IPS-NIHi7 (cell line): ENCODE measurements around the gene HERC5.
"Not testable (repeated sequence)": the region's sequence is repeated elsewhere in the genome, so short reads cannot be mapped to it uniquely, and the experiment has no call there.

Source experiments
- DNase-seq: peaks from one replicate; pipeline ENCODE4 v3.0.0; 2012; ENCODE audit warnings: mixed read lengths; ENCODE audit errors: extremely low spot score

The HERC5 gene

DNA sequence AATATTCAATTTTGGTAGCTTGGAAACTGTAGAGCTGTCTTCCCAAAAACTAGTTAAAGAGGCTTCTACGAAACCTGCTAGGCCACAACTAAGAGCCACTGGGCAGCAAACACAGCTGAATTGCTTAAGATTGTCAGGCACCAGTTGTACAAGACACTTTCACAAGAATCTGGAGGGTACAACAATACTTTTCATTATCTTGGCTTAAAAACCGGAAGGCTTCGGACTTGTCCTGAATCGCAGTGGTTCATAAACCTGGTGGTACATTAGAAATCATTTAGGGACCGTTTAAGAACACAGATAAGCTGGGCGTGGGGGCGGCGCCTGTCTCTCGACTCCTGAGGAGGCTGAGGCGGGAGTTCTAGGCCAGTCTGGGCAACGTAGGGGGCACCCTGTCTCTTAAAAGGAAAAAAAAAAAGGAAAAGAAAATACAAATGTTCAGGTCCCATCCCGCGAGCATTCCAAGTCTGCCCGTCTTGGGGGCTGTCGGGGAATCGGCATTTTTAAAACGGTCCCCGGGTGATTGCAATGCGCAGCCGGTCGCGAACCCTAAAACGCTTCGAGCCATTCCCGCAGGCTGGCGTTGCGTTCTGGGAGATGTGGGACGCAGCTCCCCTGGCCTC lies 65.9 kb downstream of the HERC5 start:
- peak; percentile 25 for DNase-seq

DNA sequence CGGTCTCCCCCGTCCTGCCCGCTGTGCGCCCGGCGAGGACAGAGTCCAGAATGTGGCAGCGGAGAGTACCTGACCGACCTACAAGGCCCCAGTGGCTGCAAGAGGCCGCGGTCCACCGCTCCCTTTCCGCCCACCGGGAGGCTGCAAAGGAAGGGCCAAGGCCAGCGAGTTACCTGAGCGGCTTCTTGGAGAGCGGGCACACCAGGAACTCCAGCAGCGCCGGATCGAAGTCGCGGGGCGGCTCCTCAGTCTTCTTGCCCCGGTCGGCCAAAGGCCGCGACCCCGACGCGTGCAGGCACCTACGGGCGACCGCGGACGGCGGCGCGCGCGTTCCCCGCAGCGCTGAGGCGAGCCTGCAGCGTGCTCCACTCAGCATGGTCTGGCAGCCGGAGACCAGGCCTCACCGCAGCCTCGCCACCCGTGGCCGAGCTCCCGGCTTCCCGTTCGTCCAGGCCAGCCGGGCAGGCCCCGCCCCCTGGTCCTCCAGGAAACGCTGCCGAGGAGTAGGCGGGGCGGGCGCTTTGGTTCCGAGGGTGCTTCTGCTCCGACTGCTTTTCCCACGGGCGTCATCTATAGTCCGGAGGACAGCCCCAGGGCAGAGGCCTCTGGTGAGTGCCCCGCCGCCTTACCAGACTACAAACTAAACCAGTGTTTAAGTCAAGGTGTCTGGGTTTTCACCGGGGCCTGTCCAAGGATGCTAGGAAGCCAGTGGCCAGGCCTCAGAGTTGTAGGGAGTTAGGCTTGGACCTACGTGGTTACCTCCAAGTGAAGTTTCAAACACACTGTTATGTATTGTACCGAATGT lies 66.6 kb downstream of the HERC5 start, which contains the start of gene PYURF:
TSS of gene PYURF (minus strand) at position 452 of the 805 bp plus-strand sequence. CDS start at position 376, 76 bp downstream.
- DNase-seq, result peak; percentile 93

DNA sequence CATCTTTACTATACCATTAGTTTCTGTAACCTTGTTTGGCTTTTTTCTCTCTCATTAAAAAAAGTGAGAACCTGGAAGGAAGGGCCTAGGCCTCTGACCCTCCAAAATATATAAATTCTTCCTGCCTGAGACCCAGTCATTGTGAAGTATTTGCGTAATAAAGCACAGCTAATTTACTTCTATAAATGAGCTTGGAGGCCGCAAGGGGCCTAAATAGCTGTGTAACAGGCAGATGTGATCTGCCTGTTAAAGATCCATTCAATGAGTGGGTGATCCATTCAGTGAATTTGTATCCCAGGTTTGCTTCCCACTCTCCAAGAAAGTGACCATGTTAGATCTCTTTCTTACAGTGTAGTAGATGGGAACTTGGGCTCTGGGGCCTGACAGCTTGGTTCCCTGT lies 67.3 kb downstream of the HERC5 start:
- no peak for DNase-seq

GRCh38 chr4:88526221-88526815 lies 69.4 kb downstream of the HERC5 start:
- no peak for DNase-seq

GRCh38 chr4:88527787-88528186 lies 70.9 kb downstream of the HERC5 start:
- DNase-seq, result no peak

GRCh38 chr4:88528861-88529260 lies 71.9 kb downstream of the HERC5 start:
- no peak for DNase-seq

GRCh38 chr4:88531549-88531948 lies 74.6 kb downstream of the HERC5 start:
- DNase-seq, result no peak

- no peak for DNase-seq
Observed at GRCh38 chr4:88533088-88533790, 76.3 kb downstream of the HERC5 start.

DNA sequence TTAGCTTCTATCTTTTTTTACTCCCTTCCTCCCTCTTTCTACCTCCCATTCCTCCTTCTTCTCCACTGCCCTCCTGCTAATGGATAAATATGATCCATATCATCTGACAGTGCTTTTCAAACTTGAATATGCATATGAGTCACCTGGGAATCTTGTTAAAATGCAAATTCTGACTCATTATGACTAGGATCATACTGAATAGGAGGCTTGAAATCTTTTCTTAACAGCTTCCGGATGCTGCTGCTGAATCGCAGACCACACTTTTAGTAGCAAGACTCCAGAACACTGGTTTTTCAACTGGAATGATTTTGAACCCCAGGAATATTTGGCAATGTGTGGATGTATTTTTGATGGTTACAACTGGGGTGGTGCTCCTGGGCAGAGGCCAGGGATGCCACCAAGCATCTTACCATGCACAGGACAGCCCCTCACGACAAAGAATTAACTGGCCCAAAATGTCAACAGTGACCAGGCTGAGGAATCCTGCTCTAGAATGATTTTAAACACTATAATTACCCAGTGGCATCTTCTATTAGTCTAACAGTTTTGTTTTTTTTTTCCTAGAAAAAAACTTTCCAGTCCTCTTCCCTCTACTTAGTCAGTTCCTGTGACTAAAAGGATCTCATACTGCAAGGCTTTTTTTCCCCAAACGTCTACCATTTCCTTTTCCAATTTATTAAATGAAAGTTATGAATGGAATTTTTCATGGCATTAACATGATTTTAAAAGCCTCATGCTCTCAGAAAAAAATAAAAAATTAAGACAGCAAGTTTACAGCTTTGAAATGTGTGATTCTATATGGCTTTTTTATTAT lies 77.2 kb downstream of the HERC5 start:
- DNase-seq, result no peak

GRCh38 chr4:88535090-88535755 lies 78.3 kb downstream of the HERC5 start:
- DNase-seq, result no peak

DNA sequence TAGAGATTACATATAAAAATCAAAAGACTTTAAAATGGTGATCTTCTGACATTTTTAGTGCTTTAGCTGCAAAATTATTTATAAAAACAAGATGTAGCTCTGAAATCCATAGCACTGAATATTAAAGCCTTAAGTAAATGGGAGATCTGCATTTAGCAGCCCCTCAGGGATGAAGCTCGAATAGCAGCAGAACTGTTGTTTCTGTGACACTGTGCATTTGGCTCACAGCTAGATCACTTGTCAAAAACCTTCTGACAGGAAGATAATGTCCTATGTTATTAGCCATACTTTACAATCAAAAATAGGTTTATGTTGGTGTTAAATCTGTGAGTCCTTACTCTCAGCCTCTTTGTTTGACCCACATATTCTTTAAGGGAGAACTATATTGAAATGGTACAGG lies 80.8 kb downstream of the HERC5 start:
- no peak for DNase-seq

DNA sequence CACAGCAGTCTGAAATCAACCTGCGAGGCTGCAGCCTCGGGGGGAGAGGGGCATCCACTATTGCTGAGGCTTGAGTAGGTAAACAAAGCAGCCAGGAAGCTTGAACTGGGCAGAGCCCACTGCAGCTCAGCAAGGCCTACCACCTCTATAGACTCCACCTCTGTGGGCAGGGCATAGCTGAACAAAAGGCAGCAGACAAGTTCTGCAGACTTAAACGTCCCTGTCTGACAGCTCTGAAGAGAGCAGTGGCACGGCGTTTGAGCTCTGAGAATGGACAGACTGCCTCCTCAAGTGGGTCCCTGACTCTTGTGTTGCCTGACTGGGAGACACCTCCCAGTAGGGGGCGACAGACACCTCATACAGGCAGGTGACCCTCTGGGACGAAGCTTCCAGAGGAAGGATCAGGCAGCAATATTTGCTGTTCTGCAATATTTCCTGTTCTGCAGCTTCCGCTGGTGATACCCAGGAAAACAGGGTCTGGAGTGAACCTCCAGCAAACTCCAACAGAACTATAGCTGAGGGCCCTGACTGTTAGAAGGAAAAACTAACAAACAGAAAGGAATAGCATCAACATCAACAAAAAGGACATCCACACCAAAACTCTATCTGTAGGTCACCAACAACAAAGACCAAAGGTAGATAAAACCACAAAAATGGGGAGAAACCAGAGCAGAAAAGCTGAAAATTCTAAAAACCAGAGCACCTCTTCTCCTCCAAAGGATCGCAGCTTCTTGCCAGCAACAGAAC lies 82.6 kb downstream of the HERC5 start:
- not testable (repeated sequence) for DNase-seq

- no peak for DNase-seq
Observed at GRCh38 chr4:88549815-88550214, 92.9 kb downstream of the HERC5 start.
